ENCODE data around the gene GALNT18.
"Not testable (repeated sequence)": the region's sequence is repeated elsewhere in the genome, so short reads cannot be mapped to it uniquely, and the experiment has no call there.

GALNT18 gene

GRCh38 chr11:11451501-11452005, 170.3 kb downstream of the GALNT18 start:
- ATAC-seq: no peak

GRCh38 chr11:11450744-11451362, 171.0 kb downstream of the GALNT18 start:
- ATAC-seq: no peak

GRCh38 chr11:11449327-11449726, 172.5 kb downstream of the GALNT18 start:
- no peak for ATAC-seq

- peak in 1 of 2 donors; percentile 30 for ATAC-seq
Observed at GRCh38 chr11:11448626-11449025, 173.2 kb downstream of the GALNT18 start.

- not testable (repeated sequence) for ATAC-seq
Observed at GRCh38 chr11:11447601-11448000, 174.2 kb downstream of the GALNT18 start.

- ATAC-seq: no peak
Observed at GRCh38 chr11:11446967-11447366, 174.8 kb downstream of the GALNT18 start.

GRCh38 chr11:11446564-11446963, 175.2 kb downstream of the GALNT18 start:
- ATAC-seq: no peak

- ATAC-seq: no peak
Observed at GRCh38 chr11:11445441-11446185, 176.2 kb downstream of the GALNT18 start.

- ATAC-seq: no peak
Observed at GRCh38 chr11:11444804-11445131, 177.0 kb downstream of the GALNT18 start.

- no peak for ATAC-seq
Observed at GRCh38 chr11:11444027-11444803, 177.6 kb downstream of the GALNT18 start.

GRCh38 chr11:11442791-11443190, 179.0 kb downstream of the GALNT18 start:
- ATAC-seq: no peak

GRCh38 chr11:11441516-11441915, 180.3 kb downstream of the GALNT18 start:
- ATAC-seq: no peak

- no peak for ATAC-seq
Observed at GRCh38 chr11:11441091-11441490, 180.7 kb downstream of the GALNT18 start.

GRCh38 chr11:11440144-11440543, 181.7 kb downstream of the GALNT18 start:
- no peak for ATAC-seq

GRCh38 chr11:11439591-11439990, 182.2 kb downstream of the GALNT18 start:
- no peak for ATAC-seq

GRCh38 chr11:11436715-11437313, 185.0 kb downstream of the GALNT18 start:
- peak in 1 of 2 donors; percentile 10 for ATAC-seq

GRCh38 chr11:11435635-11436034, 186.2 kb downstream of the GALNT18 start:
- ATAC-seq: no peak

GRCh38 chr11:11433960-11434359, 187.8 kb downstream of the GALNT18 start:
- ATAC-seq: no peak

- ATAC-seq: no peak
Observed at GRCh38 chr11:11432621-11433319, 189.0 kb downstream of the GALNT18 start.

GRCh38 chr11:11430431-11430830, 191.4 kb downstream of the GALNT18 start:
- no peak for ATAC-seq

- no peak for ATAC-seq
Observed at GRCh38 chr11:11428714-11429113, 193.1 kb downstream of the GALNT18 start.

GRCh38 chr11:11427542-11427941, 194.3 kb downstream of the GALNT18 start:
- ATAC-seq: no peak

GRCh38 chr11:11427140-11427539, 194.7 kb downstream of the GALNT18 start:
- no peak for ATAC-seq
